ENCODE data around the gene UBE2K. TPM values are rescaled to one million over a fixed set of nuclear protein-coding genes. Genes with fewer than 3 reads are reported as not detected.
"Not testable (repeated sequence)": the region's sequence is repeated elsewhere in the genome, so short reads cannot be mapped to it uniquely, and the experiment has no call there.

UBE2K gene
- total and polyA plus RNA-seq, 10 of the 15 experiments (the other 5 are each of a cell fraction or from before 2014, with no cell fraction given) = 17.0 to 141 (median 75.5) TPM

GRCh38 chr4:39702716-39703115 lies 4.8 kb downstream of the UBE2K start (continued):
- no peak for TF ChIP-seq PKNOX1 (IDR thresholded peaks at IDR 0.05)
- TF ChIP-seq NR2C1 (IDR thresholded peaks at IDR 0.05) = no peak

GRCh38 chr4:39704789-39705188 lies 6.9 kb downstream of the UBE2K start:
- Histone ChIP-seq H3K4me1 (ENCODE audit: control insufficient read depth, insufficient read depth, low read length) (peaks cover 17% of the 10 kb centered on the region), H3K79me2 (ENCODE audit: control insufficient read depth, insufficient read depth, low read length) (peaks cover 85% of the 10 kb centered on the region)
- intact Hi-C loops (cut with micrococcal nuclease; ENCODE audit: unreplicated experiment); H4K20me1 ChIP-seq (ENCODE audit: control insufficient read depth, insufficient read depth); H3K9ac ChIP-seq (ENCODE audit: control insufficient read depth, insufficient read depth, low read length); BruUV-seq (replicated peaks); H3K4me3 ChIP-seq; ATAC-seq; H3K27me3 ChIP-seq (replicated peaks in 1 of 2; ENCODE audit: control insufficient read depth in 2 of 2, insufficient read depth in 2 of 2, low read length in 1 of 2); FAIRE-seq; H3K9me3 ChIP-seq (replicated peaks; ENCODE audit: control insufficient read depth, insufficient read depth, low read length); RAD21 ChIA-PET (ENCODE audit: unreplicated experiment); H3K36me3 ChIP-seq (ENCODE audit: control insufficient read depth in 2 of 2, insufficient read depth in 2 of 2, low read length in 1 of 2); H3K27ac ChIP-seq (ENCODE audit: control insufficient read depth, insufficient read depth); H3K4me2 ChIP-seq (ENCODE audit: control insufficient read depth, insufficient read depth); H2AFZ ChIP-seq (ENCODE audit: control insufficient read depth, low read depth, low read length); DNase-seq (ENCODE audit: low read depth, low spot score): not testable (repeated sequence)
- in situ Hi-C loops (cut with MboI) = loop anchor here (5.0 kb wide), 1 partner anchor 268 kb away; no protein-coding TSS in a partner anchor
- ChIA-PET CTCF (interaction anchor here (0.6 kb wide), 1 partner anchor 258 kb away, joined by 3 read pairs; no protein-coding TSS in a partner anchor), POLR2A (interaction anchor here (0.6 to 0.7 kb wide), 4 partner anchors 11 to 253 kb away, joined by 3 read pairs; no protein-coding TSS in a partner anchor), SMC1A (ENCODE audit: uncharacterized antibody, unreplicated experiment) (interaction anchor here (0.5 to 1.1 kb wide), 4 partner anchors 40 to 248 kb away, joined by 3 to 4 read pairs (median 4); no protein-coding TSS in a partner anchor)
- WGBS (ENCODE audit: insufficient coverage, insufficient replicate concordance, low lambda C conversion rate, missing lambda C conversion rate) = 87% methylated on average over 12 of the region's 13 CpGs

GRCh38 chr4:39706334-39706733 lies 8.4 kb downstream of the UBE2K start:
- Histone ChIP-seq H3K79me2 (ENCODE audit: control insufficient read depth, insufficient read depth, low read length) (peaks cover 82% of the 10 kb centered on the region), H3K27me3 (replicated peaks in 1 of 2; ENCODE audit: control insufficient read depth in 2 of 2, insufficient read depth in 2 of 2, low read length in 1 of 2) (no peaks in the 10 kb centered on the region), H3K4me3 (no peak overlapping the region), H4K20me1 (ENCODE audit: control insufficient read depth, insufficient read depth) (no peaks in the 10 kb centered on the region), H3K9me3 (replicated peaks; ENCODE audit: control insufficient read depth, insufficient read depth, low read length) (no peaks in the 10 kb centered on the region), H2AFZ (ENCODE audit: control insufficient read depth, low read depth, low read length) (no peak overlapping the region), H3K9ac (ENCODE audit: control insufficient read depth, insufficient read depth, low read length) (no peak overlapping the region), H3K4me1 (ENCODE audit: control insufficient read depth, insufficient read depth, low read length) (peaks cover 29% of the 10 kb centered on the region), H3K4me2 (ENCODE audit: control insufficient read depth, insufficient read depth) (peak overlapping the region; percentile 20; the same call in 1 of the 2 replicates), H3K27ac (ENCODE audit: control insufficient read depth, insufficient read depth) (no peak overlapping the region), H3K36me3 (ENCODE audit: control insufficient read depth in 2 of 2, insufficient read depth in 2 of 2, low read length in 1 of 2) (peaks cover 2 to 9% of the 10 kb centered on the region in 2 experiments; a peak in 3 of 4 replicates)
- 93% methylated on average over 6 of the region's 6 CpGs for WGBS (ENCODE audit: insufficient coverage, insufficient replicate concordance, low lambda C conversion rate, missing lambda C conversion rate)
- DNase-seq (ENCODE audit: low read depth, low spot score) = no peak
- intact Hi-C loops (cut with micrococcal nuclease; ENCODE audit: unreplicated experiment) (no loop called here), in situ Hi-C loops (cut with MboI) (loop anchor here (5.0 kb wide), 1 partner anchor 266 kb away; no protein-coding TSS in a partner anchor)
- SMC1A ChIA-PET (ENCODE audit: uncharacterized antibody, unreplicated experiment) = interaction anchor here (0.9 kb wide), 1 partner anchor 144 kb away, joined by 3 read pairs; no protein-coding TSS in a partner anchor
- FAIRE-seq = no peak
- POLR2A ChIA-PET = interaction anchor here (0.7 to 3.3 kb wide), 2 partner anchors 8 to 52 kb away, joined by 4 to 12 read pairs; partner anchors contain the start of gene UBE2K
- RAD21 ChIA-PET (ENCODE audit: unreplicated experiment) = interaction anchor here (0.7 to 1.4 kb wide), 2 partner anchors 8 to 45 kb away, joined by 3 to 4 read pairs; partner anchors contain the start of gene UBE2K
- TF ChIP-seq MLLT1 (IDR thresholded peaks at IDR 0.05) = no peak
- TF ChIP-seq SMAD1 (IDR thresholded peaks at IDR 0.05; ENCODE audit: low read depth, partially characterized antibody) = no peak
- TF ChIP-seq CBFB (IDR thresholded peaks at IDR 0.05; ENCODE audit: low read depth) = no peak
- no peak for TF ChIP-seq TCF3 (IDR thresholded peaks at IDR 0.05; ENCODE audit: borderline replicate concordance, insufficient read depth, low read depth, low read length)
- TF ChIP-seq ATF3 (IDR thresholded peaks at IDR 0.05; ENCODE audit: borderline replicate concordance, extremely low read depth, low read depth, low read length) = no peak
- no peak for TF ChIP-seq MEF2A (IDR thresholded peaks at IDR 0.05; ENCODE audit: insufficient read depth, low read depth, low read length)
- no peak for TF ChIP-seq MYB (IDR thresholded peaks at IDR 0.05; ENCODE audit: borderline replicate concordance, low read depth, low read length)
- peak; percentile 15 for ATAC-seq
- BruUV-seq (replicated peaks) = no TSS peak
- CTCF ChIA-PET = interaction anchor here (1.1 kb wide), 1 partner anchor 26 kb away, joined by 4 read pairs; no protein-coding TSS in a partner anchor
